Stimulated activated CD4-positive, alpha-beta T cell treated with anti-CD3 and anti-CD28 coated beads, TNF-alpha, amount 100 ng/mL, for 48 hours (primary cell): ENCODE data around the gene SLC4A8.
A peak's percentile ranks its signal among the peaks of the same experiment; 100 is the strongest.

Source experiments
- DNase-seq, 3 donors: peaks; one replicate each; pipeline ENCODE4 v3.0.0-alpha.2; 2020; ENCODE audit warnings: low read depth in 3 of 3

The SLC4A8 gene

DNA sequence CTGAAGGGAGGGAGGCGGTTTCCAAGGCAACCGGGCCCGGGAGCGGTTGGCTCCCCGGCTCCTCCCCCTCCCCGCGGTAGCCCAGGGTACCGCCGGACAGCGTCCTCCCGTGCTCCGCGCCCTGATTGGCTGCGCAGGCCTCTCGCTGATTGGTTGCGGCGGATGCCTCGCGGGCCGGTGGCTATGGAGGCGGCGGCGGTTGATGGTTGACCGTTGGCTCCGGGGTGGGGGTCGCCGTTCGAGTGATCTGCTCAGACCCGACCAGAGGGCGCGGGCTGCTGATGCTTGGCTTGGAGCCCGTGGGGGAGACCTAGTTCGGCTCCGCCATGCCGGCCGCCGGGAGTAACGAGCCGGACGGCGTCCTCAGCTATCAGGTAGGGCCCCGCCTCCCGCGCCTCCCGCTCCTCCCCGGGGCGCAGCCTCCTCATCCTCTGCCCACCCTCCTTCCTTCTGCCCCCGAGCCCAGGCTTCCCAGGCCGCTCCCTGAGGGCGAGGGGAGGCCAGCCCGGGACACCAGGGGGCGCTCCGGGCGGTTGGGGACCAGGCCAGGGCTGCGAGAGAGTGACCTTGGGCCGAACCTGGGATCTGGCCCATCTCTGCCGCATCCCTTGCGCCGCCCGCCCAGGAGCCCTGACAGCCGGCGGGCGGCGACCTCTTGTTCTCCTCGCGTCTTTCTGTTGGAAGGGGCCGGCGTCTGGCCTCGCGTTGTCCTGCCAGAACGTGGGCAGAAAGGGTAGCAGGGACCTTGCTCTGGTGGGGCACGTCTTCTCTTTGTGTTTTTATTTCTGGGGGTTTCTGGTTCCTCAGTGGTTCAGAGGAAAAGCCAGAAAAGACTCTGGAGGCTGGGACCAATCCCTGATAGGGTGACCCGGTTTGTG, at the start of gene SLC4A8:
Gene SLC4A8 (plus strand): TSS at position 170 of the 878 bp plus-strand sequence. CDS start 157 bp downstream, at position 327.
- peak; percentile 65 to 81 (median 66) for DNase-seq

DNA sequence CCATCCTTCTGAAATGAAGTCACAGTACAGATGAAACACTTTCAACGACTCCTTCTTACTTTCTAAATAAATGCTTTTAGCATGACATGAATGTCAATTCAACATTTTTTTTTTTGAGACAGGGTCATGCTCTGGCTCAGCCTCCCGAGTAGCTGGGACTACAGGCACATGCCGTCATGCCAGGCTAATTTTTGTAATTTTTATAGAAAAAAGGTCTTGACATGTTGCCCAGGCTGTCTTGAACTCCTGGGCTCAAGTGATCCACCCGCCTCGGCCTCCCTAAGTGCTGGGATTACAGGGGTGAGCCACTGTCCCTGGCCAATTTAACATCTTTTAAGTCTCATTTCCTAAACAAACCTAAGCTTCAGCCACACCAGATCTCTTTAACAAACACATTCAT, 49.8 kb upstream of the SLC4A8 start:
- no peak for DNase-seq

- no peak for DNase-seq
Measured at GRCh38 chr12:51377099-51377984, 47.3 kb upstream of the SLC4A8 start.

DNA sequence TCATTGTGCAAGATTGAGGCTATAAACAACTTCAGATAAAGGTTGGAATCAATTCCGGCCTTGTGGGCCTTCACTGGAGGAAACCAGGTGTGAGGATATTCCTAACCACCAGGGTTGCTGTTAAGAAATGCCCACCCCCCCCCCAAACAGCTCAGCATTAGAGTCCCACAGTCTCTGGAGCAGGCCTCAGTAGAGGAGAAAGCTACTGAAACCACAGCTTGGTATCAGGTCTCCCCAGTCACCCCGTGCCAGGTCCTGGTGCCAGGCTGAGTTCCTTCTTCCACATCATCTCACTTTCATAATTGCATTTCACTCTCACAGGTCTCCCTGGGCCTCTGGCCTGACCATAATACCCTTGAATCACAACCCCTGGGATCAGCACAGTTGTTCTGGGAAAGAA, 45.9 kb upstream of the SLC4A8 start:
- DNase-seq, result no peak

GRCh38 chr12:51379571-51379970, 45.1 kb upstream of the SLC4A8 start:
- DNase-seq, result no peak

- DNase-seq, result no peak
Measured at GRCh38 chr12:51381226-51382079, 43.2 kb upstream of the SLC4A8 start.

DNA sequence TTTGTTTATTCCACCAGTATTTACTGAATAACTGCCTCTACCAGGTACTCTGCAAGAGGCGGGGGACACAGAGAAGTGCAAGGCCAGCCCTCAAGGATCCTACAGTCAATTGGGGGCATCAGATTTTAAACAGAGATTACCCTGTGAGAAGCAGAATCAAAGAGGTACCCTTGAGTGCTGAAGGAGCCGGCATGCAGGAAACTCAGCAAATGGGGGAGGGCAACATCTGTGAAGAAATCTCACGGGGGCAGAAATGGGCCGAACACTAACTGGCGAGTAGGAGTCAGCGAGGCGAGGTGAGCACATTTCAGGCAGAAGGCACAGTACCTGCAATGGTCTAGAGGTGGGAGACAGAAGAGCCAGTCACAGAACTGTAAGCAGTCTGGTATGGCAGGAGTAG, 42.5 kb upstream of the SLC4A8 start:
- DNase-seq, result no peak

DNA sequence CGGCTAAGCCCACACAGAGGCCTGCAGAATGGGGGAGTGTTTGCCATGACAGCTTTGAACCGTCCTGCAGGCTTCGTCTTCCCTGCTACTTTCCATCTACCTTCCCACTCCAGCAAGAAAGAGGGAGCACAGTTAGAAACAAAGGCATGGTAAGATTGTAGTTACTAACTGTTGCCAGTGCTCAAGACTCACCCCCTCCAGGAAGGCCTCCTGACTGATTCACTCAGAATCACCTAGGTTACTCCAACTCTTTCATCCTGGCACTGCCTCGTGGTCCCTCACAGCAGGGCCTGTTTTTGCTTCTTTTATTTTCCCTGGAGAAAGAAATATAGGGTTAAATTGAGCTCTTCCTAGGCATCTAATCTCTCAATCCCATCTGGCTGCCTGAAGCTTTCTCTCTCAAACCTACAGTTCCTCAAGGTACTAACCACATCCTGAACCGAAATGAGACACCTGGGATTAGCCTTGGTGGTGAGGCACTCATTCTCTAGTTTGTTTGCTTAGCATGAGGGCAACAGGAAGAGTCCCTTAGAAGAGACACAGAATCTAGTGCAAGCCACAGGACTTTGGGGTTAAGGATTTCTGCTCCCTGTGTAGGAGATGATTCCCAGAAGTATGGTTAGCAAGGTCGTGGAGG, 41.2 kb upstream of the SLC4A8 start:
- DNase-seq, result no peak

DNA sequence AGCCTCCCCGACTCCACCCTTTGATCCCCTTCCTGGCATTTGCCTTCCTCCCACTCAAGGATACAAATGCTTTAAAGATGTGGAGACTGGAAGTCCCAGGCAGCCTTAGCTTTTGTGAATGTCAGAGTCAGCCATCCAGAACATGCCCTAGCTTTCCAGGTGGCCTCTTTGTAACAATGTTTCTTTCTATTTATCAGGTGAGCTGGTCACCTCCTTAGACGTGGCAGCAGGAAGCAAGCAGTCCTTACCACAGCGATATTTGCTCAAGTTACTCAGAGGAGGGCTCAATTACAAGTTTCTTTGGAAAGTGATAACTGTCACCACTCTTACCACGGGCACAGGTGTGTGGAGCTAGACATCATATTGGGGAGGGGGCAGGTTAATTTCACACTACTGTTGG, 38.3 kb upstream of the SLC4A8 start:
- no peak for DNase-seq

DNA sequence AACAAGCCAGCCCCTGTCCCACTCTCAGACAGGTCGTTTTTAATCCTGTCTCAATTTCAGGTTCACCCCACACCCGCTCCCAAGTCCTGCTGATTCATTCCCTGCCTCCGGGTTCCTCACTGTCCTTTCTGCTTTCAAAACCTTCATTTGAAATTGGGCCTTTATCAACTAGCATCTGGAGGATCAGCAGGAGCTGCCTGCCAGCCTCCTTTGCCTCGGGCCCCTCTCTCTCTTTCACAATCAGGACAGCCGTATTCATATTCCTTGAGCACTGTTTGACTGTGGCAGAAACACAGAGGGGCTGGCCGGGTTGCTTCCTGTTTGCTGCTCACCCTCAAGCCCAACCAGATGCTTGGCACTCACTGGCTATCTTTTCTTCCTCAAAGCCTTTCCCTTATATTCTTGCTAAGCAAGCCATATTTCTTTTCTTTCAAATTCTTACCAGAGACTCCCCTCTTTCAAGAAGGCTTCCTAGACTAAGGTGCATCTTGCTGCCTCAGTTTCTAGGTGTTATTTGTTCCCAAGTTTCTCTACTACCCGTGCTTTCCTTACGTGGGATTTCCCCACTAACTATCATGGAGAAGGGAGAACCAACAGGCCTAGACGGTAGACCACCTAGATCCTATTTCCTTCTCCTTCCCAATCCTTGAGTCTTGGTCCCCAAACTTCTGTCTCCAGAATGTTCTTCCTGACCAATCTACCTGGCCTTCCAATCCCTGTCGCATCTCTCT, 36.4 kb upstream of the SLC4A8 start:
- DNase-seq, result no peak

- DNase-seq, result no peak
Measured at GRCh38 chr12:51388846-51389245, 35.8 kb upstream of the SLC4A8 start.

DNA sequence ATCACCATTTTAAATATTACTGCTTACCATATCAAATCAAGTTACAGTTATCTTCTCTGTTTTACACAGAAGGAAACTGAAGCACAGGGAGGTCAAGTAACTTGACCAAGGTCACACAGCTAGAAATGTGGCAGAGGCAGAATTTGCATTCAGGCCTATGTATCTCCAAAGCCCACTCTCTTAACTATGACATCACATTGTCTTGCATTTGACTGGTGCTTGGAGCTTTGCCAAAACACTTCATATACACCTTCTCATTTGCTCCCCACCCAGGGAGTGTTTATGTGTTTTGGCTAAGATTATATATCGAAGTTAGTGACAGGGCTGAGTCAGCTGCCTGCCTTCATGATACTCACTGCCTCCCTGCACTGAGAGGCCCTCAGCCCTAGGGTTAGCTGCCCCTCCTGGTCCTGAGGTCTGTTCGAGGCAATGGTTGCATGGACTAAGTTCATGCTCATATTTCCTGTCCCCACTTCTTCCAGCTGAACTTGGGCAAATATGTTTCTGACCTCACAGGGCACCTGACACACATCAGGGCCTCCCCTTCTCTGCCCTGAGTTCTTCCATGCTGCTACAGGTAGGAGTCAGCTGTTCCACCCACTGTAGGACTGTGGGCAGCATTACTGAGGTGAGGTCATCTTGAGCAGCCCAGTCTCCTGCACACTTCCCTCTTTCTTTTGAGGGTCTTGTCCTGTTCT, 35.2 kb upstream of the SLC4A8 start:
- DNase-seq, result no peak

GRCh38 chr12:51390457-51390856, 34.2 kb upstream of the SLC4A8 start:
- no peak for DNase-seq

DNA sequence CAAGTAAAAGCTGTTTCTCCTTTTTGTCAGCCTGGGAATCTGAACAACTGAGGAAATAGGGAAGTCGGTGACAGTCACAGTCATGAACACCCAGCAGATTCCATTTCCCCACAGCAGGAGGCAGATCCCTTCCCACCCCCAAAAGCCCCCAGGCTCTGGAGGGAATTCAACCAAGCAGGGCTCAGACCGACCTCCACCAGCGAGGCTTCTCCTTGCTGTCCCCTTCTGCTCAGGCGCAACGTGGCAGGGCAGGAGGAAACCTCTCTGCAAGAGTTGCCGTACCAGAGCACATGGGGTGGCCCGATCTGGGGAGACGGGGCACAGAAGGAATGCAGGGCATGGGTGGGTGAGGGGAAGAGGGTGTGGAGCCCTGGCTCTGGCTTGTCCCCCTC, 33.7 kb upstream of the SLC4A8 start:
- DNase-seq, result no peak

DNA sequence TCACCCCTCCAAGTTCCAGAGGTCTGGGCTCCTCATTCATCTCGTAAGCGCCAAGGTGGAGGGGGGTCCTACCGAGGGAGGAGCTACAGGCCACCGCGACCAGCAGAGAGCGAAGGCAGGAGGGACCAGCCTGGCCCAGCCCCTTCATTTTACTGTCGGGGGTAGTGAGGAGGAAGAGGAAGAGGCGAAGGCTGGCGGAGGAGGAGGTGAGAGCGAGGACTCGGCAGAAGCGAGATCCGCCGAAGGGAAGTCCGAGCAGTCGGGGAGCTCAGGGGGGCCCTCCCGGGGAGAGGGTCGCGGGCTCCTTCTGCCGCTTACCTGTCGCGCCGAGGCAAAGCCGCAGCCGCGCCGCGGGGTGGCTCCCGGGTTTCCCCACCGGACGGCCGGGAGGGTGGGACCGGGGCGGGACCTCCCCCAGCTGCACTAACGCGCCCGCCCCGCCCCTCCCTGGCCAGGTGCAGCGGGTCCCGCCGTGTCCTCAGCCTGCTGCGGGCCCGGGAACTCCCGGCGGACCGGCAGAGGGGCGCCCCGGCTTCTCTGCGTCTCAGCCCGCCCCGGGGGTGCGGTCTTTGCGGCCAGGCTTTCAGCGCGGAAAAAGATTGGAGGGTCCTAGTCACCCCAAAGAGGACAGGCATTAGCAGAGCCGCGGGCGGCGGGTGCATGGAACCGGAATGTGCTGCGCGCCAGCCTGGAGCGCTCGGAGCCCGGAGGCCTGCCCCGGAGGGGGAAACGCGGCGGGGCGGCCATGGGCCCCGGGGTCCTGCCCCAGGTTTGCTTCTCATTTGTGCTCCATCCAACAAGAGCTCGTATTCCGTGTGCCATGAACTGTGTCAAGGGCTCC, 33.1 kb upstream of the SLC4A8 start, which contains the start of gene GALNT6:
Gene GALNT6 (minus strand): TSS at position 124 of the 841 bp plus-strand sequence. CDS start 11,625 bp downstream, outside the sequence.
- DNase-seq, result peak; percentile 39 to 62 (median 45)

DNA sequence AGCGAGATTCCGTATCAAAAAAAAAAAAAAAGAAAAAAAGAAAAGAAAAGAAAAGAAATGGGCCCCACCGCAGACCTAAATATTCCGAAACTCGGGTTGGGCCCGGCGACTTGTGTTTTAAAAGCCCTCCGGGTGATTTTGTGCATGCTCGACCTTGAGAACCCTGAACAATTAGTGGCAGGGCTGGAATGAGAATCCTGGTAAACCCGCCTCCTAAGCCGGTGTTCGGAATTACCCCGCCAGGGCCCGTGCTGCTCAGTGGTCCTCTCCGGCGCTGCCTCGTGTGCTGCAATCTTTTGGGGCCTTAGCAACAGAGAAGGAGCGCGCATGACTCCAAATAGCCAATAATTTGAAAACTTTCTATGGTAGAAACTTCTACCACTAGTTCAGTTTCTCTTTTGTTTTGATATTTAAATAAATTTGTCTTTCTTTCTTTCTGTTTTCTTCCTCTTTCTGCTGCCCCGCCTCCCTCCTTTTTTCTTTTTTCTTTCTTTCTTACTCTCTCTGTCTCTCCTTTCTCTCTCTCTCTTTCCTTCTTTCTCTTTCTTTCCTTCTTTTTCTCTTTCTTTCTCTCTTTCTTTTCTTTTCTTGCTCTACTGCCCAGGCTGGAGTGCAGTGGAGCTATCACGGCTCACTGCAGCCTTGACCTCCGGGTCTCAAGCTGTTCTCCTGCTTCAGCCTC, 31.9 kb upstream of the SLC4A8 start:
- no peak for DNase-seq

GRCh38 chr12:51393676-51394545, 30.7 kb upstream of the SLC4A8 start:
- no peak for DNase-seq
